Hypothalamus (tissue), 51 donors: ENCODE results near the gene ZC3H10.
A peak's percentile ranks its signal among the peaks of the same experiment; 100 is the strongest.

ENCODE experiments used
- DNase-seq, 51 donors: peaks; one replicate each; lab custom pipeline; 2025; lab: John Stamatoyannopoulos, UW

ZC3H10 gene

DNA sequence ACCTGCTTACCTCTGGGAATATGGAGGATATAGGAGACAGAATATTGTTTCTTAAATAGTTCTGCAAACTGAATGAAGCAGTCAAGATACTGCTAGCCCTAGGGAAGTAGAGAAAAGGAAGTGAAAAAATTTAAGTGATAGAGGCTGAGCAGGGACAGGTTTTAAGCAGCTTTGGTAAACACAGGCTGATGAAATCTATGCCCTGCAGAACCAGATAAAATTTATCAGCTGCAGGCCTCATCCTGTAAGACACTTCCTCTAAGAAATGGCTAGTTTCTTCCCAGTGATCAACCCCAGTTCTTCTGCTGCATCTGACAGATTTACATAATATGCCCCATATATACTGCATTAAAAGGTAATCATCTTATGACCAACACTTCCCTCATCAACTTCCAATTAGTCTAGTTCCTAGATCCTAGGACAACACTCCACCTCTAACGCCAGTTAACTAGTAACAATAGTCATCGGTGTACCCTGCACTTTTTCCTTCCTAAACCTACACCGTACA, 8.7 kb downstream of the ZC3H10 start:
- DNase-seq, result peak in 2 of 51 donors; percentile 4 to 38

DNA sequence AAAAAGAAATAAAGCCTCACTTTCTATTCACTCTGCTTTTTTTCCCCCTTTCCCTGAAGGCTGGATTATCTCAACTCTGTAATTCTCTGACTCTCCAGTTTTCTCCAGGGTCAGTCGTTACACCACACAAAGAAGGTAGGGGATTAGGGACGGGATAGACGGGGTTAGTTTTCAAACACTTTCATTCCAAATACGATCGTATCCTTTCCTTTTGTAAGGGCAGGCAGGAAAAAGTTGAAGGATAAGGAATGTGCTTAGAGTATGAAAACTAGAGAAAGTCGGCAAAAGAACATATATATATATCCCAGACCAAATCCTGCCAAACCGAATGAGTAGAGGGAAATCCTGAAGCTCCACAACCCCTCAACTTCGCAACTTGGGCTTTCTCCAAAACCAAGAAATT, 9.4 kb downstream of the ZC3H10 start:
- no peak for DNase-seq

DNA sequence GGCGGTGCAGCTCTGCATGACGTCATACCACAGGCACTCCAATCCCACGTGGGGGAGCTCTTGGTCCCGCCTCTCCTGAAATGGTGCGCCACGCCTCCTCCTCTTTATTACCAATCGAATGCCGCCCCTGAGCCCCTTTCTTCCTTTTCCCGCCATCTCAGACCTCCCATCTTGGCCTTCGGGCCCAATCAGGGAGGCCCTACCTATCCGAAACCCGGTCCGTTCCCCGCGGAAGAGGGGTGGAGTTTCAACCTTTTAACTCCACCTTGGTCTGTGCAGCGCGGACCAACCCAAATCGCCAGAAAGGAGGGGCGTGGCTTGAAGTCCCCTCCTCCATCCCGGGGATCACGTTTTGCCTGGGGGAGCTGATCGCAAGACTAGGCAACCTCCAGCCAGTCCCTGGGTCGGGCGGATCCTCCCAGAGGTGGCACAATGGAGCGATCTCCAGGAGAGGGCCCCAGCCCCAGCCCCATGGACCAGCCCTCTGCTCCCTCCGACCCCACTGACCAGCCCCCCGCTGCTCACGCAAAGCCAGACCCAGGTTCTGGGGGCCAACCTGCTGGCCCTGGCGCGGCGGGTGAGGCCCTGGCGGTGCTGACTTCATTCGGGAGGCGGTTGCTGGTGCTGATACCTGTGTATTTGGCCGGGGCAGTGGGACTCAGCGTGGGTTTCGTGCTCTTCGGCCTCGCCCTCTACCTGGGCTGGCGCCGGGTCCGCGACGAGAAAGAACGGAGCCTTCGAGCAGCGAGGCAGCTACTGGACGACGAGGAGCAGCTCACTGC, 10.0 kb downstream of the ZC3H10 start, which contains the start of gene ESYT1:
Gene ESYT1 (plus strand): TSS at position 380 of the 782 bp plus-strand sequence. CDS start 53 bp downstream, at position 433.
- peak; percentile 57 to 99 (median 92) for DNase-seq

DNA sequence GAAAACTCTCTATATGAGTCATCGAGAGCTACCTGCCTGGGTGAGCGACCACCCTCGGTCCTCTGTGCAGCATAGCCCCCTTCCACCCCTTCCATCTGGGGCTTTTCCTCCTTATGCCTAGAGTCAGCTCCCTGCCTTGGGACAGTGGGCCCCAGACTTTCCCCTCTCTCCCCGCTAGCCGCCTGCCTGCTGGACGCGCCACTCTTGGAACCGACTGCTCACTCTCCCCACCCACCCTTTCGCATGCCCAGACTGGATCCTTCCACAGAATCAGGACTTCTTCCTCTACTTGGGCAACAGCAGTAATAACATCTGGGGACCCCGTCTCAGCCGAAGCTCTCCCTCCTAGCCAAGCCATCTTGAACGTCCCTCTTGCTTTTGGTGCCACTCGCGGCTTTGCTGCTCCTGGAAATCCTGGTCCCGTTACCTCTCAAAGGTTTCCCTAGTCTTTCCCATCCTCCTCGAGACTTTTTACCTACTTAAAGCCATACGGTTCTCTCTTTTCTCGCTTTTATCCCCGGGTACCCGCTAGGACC, 10.7 kb downstream of the ZC3H10 start:
- peak in 17 of 51 donors; percentile 8 to 55 (median 33) for DNase-seq

DNA sequence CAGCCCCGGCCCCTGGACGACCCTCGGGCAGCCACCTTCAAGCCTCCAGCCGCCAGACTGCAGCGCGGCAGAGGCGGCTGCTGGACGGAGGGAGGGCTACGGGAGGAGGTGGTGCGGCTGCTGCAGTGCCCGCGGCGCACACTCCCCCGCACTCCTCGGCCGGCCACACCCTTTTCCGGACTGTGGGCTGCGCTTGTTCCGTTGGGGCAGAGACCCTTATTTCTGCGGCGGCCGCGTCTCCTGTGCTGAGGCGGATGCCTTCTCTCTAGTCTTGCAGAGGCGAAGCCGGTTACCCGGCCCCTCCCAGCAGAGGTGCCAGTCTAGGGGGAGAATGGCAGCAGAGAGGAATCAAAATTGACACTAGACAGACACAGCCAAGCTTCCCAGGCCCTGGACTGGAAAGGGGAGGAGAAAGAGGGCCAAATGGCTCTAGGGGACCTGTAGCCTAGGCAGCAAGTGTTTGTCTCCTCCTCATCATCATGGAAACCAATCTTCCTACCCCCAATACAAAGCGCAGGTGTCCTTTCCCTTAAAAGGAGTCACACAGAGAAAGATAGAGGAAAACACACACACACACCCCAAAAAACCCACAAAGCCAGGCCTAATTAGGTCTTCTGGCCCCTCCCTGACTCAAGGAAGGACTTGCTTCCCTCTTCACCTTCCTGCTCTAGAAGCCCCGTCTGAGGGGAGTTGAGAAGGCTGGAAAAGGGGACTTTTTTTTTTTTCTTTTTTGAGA, 11.3 kb downstream of the ZC3H10 start:
- DNase-seq, result peak in 23 of 51 donors; percentile 13 to 55 (median 32)

DNA sequence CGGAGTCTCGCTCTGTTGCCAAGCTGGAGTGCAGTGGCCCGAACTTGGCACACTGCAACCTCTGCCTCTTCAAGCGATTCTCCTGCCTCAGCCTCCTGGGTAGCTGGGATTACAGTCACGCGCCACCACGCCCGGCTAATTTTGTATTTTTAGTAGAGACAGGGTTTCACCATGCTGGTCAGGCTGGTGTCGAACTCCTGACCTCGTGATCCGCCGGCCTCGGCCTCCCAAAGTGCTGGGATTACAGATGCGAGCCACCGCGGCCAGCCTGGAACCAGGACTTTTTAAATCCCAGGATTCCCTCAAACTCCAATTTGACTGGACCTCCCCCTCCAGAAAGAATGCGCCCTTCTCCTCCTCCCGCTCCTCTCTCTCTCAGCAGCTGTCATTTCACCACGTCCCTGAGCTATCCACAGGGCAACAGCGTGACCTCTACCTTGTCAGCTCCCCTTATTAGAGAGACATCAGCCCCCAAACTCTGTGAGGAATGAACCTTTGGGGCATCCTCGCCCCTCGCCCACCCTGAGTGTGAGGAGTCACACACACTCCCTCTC, 12.0 kb downstream of the ZC3H10 start:
- peak in 1 of 51 donors; percentile 3 for DNase-seq

DNA sequence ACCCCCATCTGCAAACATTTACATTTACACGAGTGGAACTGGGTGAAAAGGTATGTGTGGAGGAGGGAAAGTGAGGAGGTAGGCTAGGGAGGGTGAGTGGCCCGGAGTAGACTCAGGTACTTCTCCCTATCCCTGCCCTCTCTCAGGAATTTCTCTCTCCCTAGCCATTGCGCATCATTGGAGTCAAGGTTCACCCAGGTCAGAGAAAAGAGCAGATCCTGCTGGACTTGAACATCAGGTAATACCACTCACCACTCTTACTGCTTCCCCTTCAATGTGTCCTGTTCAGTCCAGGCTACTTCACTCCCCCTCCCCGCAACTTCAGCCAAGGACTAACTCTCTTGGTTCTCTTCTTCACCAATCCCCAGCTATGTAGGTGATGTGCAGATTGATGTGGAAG, 12.8 kb downstream of the ZC3H10 start:
- no peak for DNase-seq

DNA sequence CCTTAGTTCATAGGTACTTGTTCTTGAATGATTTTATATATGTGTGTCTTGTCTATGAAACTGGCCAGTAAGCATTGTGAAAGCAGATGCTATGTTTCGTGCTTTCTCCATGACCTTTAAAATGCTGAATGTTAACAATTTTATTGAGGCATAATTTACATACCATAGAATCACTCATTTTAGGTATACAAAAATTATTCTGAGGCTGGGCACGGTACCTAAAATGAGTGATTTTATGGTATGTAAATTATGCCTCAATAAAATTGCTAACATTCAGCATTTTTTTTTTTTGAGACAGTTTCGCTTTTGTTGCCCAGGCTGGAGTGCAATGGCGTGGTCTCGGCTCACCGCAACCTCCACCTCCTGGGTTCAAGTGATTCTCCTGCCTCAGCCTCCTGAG, 16.8 kb downstream of the ZC3H10 start:
- no peak for DNase-seq

DNA sequence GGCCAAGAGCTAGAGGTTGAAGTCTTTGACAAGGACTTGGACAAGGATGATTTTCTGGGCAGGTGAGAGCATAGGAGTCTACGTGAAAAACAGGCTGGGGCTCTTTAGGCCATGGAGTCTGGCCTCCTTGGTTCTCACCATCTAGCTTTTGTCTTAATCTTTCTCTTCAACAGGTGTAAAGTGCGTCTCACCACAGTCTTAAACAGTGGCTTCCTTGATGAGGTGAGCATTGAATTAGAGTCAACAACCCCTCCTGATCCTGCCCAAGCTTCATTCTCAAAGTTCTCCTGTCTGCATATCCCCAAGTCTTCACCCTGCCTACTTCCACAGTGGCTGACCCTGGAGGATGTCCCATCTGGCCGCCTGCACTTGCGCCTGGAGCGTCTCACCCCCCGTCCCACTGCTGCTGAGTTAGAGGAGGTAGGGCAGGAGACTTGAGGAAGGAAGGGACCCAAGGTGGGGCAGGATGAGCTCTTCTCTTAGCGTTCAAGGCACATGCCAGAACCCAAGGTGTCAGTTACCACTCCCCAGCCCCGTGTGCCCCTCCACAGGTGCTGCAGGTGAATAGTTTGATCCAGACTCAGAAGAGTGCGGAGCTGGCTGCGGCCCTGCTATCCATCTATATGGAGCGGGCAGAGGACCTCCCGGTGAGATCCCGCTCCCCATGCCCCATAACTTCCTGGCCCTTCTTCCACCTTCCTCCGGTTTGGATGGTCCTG, 19.9 kb downstream of the ZC3H10 start:
- DNase-seq, result no peak

DNA sequence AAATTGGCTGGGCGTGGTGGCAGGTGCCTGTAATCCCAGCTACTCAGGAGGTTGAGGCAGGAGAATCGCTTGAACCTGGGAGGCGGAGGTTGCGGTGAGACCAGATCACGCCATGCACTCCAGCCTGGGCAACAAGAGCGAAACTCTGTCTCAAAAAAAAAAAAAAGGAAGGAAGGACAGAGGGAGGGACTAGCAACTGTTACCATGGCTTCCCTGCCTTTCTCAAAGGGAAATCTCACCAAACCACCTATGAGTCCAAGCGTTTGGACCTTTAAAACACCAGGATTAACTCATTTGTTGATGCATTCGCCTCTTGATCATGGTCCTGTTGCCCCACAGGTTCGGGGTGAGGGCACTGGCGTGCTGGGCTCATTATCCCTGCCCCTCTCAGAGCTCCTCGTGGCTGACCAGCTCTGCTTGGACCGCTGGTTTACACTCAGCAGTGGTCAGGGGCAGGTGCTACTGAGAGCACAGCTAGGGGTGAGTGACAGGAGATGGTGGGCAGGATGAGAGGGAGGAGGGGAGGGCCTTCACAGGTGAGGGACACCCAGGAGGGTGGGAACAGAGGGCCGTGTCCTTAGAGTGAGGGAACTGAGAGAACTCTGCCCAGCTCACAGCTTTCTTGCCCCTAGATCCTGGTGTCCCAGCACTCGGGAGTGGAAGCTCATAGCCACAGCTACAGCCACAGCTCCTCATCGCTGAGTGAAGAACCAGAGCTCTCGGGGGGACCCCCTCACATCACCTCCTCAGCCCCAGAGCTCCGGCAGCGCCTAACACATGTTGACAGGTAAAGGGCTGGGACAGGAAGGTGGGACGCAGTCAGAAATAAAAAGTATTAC, 24.1 kb downstream of the ZC3H10 start:
- DNase-seq, result no peak

DNA sequence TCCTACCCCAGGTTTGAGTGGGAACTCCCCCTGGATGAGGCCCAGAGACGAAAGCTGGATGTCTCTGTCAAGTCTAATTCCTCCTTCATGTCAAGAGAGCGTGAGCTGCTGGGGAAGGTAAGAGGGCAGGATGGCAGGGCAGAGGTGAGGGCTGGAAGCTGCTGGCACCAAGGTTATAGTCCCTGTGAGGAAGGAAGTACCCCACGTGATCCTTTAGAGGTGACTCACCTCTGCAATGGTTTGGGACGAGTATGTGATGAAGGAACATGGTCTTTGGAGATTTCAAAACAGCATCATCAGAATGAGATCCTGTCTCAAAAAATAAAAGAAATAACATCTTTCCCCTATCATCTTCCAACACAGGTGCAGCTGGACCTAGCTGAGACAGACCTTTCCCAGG, 25.2 kb downstream of the ZC3H10 start:
- no peak for DNase-seq

DNA sequence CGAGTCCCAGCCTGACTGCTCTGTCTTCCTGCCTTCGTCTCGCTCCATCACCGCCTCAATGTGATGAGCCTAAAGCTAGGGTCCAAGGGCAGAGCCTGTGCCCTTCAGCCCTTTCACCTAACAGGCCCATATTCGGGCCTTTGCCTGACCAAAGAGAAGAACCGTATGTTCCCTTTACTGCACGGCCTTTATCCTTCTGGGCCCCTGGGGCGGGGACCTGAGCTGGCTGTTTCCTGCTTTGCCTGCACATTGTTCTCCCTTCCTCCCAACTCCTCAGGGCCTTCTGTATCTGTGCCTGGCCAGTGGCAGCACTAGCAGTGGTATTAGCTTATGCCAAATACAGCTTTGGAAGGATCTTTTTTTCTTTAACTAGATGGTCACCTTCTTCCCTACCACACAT, 25.8 kb downstream of the ZC3H10 start:
- DNase-seq, result no peak

DNA sequence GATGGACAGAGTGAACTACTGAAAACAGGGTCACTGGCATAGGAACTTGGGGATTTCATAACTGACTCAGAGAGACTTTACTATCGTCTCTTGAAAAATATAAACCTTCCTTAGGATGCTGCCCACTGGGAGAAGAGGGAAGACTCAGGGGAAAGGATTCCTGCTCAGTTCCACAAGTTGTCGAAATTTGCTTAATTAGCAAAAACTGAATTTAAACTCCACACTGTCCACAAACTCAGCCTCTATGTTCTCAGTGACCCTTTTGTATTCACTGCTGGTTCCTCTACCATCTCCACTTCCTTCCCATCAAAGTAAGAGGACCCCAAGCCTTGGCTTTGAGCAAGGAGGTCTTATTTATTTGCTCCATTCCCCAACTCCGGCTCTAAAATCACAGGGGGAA, 27.2 kb downstream of the ZC3H10 start:
- no peak for DNase-seq

DNA sequence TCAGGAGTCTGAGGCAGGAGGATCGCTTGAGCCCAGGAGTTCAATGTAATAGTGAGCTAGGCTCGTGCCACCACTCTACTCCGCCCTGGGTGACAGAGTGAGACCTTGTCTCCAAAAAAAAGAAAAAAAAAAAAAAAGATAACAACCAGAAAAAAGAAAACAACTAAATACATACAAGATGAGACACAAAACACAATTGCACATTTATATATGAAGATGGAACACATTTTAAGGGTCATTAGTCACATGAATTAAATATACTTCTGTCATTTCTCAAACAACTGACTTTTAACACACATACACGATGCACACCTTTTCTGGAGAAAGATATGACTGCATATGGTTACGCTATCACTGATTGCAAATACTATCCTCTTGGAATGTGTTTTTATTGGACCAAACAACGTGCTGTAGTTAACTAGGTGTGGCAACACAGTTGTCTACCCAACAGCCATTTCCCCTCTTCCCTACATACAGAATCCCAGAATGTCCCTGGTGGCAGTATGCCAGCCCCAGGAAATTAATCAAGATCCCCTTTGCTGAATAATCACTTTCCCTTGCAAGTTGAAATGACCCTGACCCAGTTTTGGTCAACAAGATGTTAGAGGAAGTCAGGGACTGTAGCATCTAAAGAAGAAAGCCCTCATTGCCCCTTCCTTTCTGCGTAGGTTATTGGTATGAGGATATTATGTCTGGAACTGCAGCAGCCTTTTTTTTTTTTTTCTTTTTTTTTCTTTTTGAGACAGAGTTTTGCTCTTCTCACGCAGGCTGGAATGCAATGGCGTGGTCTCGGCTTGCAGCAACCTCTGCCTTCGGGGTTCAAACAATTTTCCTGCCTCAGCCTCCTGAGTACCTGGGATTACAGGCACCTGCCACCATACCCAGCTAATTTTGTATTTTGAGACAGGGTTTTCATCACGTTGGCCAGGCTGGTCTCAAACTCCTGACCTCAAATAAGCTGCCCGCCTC, 28.7 kb downstream of the ZC3H10 start:
- no peak for DNase-seq

DNA sequence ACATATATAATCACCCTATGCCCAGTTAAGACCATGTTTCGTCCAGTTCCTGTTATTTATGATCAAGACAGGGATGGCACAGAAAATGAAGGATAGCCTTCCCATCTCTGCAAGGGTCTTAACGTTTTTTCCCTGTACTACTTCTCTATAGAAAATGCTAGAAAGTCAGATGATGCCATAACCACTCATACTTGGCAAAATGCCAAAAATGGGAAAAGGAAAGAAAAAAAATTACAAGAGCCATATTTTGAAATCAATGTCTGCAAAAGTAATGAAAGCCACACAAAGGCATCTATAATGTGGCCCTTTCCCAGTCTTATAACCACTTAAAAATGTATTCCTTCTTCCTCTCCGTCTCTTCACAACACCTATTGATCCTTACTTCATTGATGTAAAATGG, 32.5 kb downstream of the ZC3H10 start:
- no peak for DNase-seq

DNA sequence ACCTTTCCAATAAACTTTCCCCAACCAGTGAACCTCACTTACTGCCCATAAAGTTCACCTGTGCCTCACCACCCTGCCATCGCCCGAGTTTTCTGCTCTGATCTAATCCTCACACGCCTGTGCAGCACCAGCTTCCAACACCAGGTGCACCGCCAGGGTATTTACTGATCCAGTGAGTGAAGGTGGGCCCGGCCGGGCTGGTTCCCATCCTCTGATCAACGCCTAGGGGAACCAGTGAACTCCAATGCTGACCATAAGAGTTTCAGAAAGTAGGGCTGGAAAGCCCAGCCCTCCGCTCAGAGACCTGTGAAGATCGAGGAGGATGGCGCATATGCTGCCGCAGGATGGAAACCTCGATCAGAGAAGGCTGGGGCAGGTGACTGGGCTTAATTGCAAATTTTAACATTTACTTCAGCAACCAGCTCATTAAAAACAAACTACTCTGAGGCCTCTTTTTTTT, 33.6 kb downstream of the ZC3H10 start:
- peak in 11 of 51 donors; percentile 12 to 59 (median 32) for DNase-seq

DNA sequence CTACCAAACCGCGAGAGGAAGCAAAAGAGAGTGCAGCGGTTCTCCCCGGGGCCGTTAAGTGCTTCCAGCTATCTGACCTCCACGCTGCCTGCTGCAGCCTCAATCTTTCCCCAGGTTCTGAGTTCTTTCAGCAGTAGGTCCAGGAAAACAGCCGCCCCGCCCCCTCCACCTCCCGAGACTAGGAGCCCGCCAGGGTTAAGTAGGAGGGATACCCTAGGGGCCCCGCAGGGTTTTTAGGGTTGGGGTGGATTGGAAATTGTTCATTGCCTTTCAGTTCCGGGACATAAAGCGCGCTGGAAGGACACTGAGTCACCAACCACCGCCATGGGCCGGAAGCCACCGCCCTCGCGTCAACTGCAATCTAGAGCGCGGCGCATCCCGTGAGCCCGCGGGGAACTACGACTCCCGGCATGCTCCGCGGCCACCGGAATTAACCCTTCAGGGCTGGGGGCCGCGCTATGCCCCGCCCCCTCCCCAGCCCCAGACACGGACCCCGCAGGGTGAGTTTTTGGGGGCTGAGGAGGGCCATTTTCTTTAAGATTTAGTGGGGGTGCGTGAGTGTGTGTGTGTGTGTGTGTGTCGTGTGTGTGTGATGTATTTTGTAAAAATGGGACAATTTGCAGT, 34.2 kb downstream of the ZC3H10 start, which contains the start of gene MYL6B:
Gene MYL6B (plus strand): TSS at position 456 of the 624 bp plus-strand sequence. CDS start 1,332 bp downstream, outside the sequence.
- DNase-seq, result peak; percentile 31 to 95 (median 86)
